ENCODE measurements around the gene CACNA1D.
"Not testable (repeated sequence)": the region's sequence is repeated elsewhere in the genome, so short reads cannot be mapped to it uniquely, and the experiment has no call there.

Gene CACNA1D

DNA sequence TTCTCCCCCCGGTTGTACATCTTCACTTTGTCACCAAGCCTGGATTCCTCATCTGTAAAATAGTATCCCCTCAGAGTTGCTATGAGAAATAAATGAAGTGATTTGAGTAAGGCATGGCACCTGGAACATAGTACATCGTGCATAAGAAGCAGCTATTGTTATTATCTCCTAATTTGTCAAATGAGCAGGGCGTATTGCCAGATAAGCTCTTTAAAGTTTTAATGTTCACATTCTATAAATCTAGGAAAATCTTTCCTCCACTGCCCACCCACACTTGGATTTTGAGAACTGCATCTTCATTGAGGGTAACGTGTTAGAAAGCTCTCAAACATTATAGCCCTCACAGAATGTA lies 32.3 kb downstream of the CACNA1D start:
- DNase-seq (ENCODE audit: low read depth), result no peak

GRCh38 chr3:53530205-53530604 lies 35.8 kb downstream of the CACNA1D start:
- DNase-seq (ENCODE audit: low read depth), result no peak

- no peak for DNase-seq (ENCODE audit: low read depth)
Observed at GRCh38 chr3:53531749-53532148, 37.3 kb downstream of the CACNA1D start.

GRCh38 chr3:53533472-53533871 lies 39.1 kb downstream of the CACNA1D start:
- no peak for DNase-seq (ENCODE audit: low read depth)

DNA sequence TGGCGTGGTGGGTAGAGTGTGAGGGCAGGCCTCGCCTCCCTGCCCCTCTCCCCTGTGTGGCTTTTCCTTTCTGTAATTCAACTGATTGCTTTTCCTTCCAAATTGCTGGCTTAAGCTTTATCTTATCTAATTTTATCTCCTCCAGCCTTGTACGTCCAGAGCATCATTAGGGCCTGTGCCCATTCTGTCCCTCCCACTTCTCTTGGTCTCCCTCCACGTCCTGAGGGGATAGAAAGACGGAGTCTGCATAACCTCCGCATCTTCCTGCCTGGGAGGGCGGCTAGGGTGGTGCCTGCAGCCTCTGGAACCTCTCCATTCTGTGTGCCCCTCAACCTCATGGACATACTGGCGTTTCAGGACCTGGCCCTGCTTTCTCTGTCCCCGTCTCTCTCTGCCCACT lies 39.8 kb downstream of the CACNA1D start:
- DNase-seq (ENCODE audit: low read depth), result no peak

DNA sequence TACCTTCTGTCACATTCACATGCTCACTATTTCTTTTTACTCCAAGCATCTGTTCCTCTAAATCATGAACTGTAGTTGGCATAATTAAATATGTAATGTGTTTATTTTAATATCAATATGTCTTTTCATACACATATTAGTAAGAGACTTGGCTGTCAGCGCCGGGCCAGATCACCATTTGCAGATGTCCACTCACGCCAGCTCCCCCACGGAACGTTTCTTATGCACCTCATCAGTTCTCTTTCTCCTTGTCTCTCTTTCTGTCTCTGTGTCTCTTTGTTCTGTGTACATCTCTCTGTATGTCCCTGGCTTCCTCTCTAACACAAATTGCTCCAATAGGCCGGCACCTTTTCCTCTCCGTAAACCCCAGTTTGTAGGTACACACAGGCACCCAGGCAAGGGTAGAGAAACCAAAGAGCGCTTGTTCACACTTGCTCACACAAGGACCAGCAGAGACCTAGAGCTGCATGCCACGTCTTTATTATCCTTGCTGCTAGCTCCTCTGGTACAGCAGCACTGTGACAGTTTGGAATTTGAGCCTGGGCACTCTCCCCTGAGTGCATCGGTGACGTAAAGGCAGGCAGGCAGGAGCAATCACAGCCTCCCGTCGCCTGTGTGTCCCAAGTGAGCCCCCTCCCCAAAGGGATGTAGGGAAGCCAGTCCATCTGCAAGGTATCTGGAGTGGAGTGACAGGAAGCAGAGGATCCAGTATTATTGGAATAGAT lies 40.4 kb downstream of the CACNA1D start:
- DNase-seq (ENCODE audit: low read depth), result no peak

- DNase-seq (ENCODE audit: low read depth), result no peak
Observed at GRCh38 chr3:53536282-53536681, 41.9 kb downstream of the CACNA1D start.

DNA sequence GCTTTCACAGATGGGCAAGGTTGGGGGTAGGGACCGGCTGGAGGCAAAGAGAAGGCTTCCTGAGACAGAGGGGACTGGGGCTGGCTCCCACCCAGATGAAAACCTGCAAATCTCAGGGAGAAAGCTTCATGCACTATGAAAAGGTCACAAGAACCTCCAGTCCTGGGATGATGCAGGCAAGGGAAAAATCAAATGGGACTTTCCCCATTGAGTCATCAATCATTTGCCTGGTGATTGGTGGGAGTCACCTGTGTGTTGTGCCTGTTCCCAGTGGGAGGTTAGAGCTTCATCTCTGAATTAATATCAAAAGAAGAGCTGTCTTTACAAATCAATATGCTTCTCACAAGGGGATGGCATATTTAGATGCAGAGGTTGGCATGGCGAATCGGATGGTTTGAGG lies 49.9 kb downstream of the CACNA1D start:
- DNase-seq (ENCODE audit: low read depth), result no peak

DNA sequence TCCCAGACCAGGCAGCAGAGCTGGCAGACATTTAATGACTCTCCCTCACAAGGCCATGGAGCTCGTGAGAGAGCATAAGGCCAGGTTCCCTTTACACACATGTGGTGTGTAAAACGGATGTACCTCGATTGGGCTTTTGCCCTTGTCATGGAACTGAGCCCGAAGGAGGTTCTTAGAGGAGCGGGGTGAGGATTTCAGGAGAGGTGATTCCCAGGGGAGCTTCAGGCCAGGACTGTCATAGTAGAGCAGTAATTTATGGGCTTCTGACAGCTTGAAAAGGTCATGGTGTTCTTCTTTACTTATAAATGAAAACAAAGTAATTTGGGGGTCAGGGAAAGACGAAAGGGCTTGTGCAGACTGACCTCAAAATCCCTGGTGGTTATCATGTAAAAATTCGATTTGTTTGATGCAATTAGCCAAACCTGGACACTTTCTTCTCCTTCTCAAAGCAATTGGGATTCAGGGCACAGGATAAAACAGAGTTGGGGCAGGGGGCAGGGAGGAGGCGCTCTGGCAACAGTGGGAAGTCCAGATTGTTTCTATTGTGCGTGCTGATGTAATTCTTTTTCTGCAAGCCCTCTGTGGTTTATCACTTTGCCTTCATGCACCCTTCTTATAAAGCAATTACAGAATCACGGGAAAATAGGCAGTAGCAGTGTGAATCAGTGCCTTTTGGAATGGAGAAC lies 51.0 kb downstream of the CACNA1D start:
- no peak for DNase-seq (ENCODE audit: low read depth)

DNA sequence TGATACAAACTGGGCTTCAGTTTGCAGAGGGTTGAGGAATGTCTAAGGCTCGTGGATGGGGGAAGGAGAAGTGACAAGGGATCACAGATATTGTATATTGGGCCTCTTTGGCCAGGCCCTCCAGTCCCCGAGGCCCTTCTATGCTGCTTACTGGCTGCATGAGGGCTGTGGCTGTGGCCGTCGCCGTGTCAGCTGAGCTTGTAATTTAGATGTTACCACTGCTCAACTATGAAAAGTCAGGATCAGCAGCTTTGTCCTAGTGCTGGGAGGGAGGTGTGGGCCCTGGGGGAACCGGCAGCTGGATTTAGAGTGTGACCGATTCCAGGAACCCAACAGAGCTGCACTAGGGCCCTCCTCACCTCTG lies 51.6 kb downstream of the CACNA1D start:
- no peak for DNase-seq (ENCODE audit: low read depth)

DNA sequence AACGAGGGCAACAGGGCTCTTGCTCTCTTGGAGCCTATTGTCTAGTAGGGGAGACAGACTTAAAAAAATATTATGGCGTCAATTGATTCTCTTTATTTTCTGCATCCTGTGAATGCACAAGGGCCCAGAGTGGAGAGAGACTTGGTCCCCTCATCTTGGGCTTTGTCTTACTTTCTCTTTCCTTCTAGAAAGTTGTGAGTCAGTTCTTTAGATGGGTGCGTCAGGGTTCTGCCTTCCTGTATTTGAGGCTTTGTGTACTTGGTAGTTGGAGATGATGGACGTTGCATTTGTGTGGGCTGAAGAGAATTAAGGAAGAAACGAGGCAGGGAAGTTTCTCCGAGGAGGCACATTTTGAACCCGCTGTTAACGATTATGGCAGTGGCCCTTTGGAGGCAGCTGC lies 52.9 kb downstream of the CACNA1D start:
- no peak for DNase-seq (ENCODE audit: low read depth)

DNA sequence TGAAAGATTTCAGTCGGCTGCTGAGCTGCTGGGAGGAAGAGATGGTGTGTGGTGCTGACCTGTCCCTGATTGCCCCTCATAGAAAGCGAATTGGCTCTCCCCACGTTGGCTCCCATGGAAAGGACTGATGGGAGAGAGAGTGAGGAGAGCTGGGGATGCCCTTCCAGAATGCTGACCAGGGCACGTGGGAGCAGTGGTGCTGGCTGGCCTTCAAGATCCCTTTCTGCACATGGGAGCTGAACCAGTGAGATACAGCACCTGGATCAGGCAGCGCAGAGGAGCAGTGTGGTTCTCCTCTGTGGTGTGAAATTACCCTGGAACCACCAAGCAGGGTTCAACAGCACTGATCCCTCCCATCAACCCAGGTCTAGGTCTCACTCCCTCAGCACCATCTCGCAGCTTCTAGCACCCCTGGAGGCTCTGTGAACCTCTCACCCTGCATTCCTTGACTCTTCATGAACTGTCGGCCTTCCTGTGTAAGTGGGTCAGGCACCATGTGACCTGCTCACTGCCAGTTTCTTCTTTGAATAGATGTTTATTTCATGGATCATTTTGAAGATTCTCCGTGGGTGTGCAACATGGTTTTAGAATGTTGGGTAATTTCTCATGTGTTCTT lies 55.7 kb downstream of the CACNA1D start:
- no peak for DNase-seq (ENCODE audit: low read depth)

DNA sequence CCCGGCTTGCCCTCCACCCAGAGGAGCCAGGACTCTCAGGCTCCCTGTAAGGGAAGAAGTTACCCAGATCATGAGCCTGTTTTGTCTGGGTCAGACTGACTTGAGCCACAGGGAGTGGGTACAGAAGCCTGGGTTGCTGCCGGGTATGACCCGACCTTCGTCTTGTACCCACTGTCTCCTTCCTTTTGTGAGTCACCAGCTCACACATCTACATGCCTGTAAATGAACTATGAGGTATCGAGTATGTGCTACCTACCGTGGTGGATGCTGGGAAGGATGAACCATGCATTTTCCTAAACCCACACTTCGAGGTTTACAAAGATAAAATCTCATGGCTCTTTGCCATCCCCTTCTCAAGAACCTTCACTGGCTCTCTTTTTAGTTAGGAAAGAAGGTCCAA lies 56.9 kb downstream of the CACNA1D start:
- no peak for DNase-seq (ENCODE audit: low read depth)

GRCh38 chr3:53552730-53553129 lies 58.3 kb downstream of the CACNA1D start:
- no peak for DNase-seq (ENCODE audit: low read depth)

DNA sequence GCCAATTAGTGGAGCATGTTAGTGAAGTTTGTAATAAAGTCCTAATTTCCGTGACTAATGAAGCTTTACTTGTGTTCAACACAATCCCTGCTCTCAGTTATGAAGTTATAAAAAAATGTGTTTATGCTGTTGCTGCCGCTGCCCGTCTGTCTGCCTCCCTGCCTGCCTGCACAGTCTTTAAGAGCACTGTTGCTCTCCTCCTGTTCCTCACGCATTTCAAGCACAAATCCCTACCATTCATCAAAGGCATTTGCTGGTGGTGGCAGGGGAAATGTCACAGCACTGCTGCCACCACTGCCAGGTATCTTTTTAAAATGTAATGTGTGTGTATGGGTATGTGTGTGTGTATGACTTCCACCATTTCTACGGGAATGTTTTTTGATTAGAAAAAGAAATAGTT lies 58.8 kb downstream of the CACNA1D start:
- no peak for DNase-seq (ENCODE audit: low read depth)

GRCh38 chr3:53554559-53555067 lies 60.2 kb downstream of the CACNA1D start:
- DNase-seq (ENCODE audit: low read depth), result no peak

GRCh38 chr3:53555068-53555588 lies 60.7 kb downstream of the CACNA1D start:
- no peak for DNase-seq (ENCODE audit: low read depth)

DNA sequence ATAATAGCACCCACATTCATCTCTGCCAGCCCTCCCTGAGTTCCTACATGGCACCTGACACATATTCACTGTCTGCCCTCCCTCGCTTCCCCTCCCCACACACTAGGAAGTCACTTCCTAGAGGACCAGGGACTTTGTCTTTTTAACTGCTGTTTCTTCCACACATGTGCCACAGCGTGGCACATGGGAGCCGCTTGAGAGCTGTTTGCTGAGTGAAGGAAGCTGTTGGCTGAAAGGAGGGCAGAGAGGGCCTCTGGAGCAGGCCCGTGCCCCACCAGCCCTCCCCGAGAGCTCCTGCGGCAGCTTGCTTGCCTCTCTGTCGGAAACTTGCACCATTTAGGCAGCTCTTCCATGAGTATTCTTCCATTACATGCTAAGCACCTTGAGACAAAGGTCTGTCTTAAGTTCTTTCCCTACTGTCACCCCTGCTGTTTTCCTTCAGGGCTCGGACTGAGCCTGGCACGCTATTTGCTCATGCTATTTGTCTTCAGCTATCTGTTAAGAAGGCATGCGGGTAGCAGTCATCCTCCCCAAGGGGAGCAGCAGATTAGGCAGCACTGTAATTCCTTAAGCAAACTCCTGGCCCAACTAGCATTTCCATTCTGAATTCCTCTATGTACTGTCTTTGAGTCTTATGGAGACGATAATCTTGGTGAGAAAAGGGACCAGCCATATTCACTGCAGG lies 72.2 kb downstream of the CACNA1D start:
- no peak for DNase-seq (ENCODE audit: low read depth)

GRCh38 chr3:53570081-53570480 lies 75.7 kb downstream of the CACNA1D start:
- DNase-seq (ENCODE audit: low read depth), result no peak

GRCh38 chr3:53570709-53571108 lies 76.3 kb downstream of the CACNA1D start:
- no peak for DNase-seq (ENCODE audit: low read depth)

DNA sequence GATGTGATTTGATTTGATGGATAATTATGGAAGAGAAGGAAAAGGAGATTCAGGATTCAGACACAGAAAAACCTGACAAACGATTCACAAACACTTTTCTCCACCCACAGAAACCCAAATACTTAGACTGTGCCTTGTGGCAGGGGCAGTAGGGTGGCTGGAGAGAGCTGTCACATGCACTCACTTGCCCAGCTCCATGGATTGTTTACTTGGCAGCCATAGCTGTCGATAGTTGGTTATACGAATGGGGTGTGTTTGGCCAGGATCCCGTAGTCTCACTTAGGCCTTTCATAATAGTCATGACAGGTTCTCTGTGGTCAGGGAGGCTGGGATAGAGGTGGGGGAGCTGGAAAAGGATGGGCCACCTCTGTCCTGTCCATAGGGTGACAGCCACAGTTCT lies 76.9 kb downstream of the CACNA1D start:
- DNase-seq (ENCODE audit: low read depth), result no peak

DNA sequence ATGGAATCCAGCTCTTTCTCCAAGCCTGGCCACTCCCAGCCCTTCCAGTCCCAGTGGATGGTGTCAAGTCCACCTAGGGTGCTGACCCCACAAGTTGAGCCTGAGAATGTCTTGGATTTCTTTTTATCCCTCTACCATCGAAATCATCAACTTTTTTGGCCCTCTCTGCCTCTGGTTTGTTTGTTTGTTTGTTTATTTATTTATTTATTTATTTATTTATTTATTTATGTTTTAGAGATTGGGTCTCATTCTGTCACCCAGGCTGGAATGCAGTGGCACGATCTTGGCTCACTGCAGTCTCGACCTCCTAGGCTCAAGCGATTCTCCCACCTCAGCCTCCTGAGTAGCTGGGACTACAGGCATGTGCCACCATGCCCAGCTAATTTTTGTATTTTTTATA lies 77.8 kb downstream of the CACNA1D start:
- not testable (repeated sequence) for DNase-seq (ENCODE audit: low read depth)

GRCh38 chr3:53577506-53577905 lies 83.1 kb downstream of the CACNA1D start:
- no peak for DNase-seq (ENCODE audit: low read depth)

Data from HS-27A (cell line).